Uterus (tissue), 2 donors: ENCODE results near the gene CECR2.

ENCODE experiments used
- POLR2A ChIP-seq, 2 donors: fragments of 450-650 bp; IDR thresholded peaks; one replicate each; pipeline ENCODE4 v1.6.1; 2016; ENCODE audit warnings: antibody characterized with exemption in 2 of 2, mild to moderate bottlenecking in 1 of 2, moderate library complexity in 1 of 2
- TF ChIP-seq, protein P1 (sequence below), 4 experiments: fragments of 200-600 bp in 2 of 4; fragments of 450-650 bp in 2 of 4; sonication (generic) in 2 of 4; IDR thresholded peaks; one replicate each; pipeline ENCODE4 v1.5.1; 2016 to 2019; ENCODE audit warnings: antibody characterized with exemption in 4 of 4, mild to moderate bottlenecking in 2 of 4, moderate library complexity in 1 of 4

DNA sequence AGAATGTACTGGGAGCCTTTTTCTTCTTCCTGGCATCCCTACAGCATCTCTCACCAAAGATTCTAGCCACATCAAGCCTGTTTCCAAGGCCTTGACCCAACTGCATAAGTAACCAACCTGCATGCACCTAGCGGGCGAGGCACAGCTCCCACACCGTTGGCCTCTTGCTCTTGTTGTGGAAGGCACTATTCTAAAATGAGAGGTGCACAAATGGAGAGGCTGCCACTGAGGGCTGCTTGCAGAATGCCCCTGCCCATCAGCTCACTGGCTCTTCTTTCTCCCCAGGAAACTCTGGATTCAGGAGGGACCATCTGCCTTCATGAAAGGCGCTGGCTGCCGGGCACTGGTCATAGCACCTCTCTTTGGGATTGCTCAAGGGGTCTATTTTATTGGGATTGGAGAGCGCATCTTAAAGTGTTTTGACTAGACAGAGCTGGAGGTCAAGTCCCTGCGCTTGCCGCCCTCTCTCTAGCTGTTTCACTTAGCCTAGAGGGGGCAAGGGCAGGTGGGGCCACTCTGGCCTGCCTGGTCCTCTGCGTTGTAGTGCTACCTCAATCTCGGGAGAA, 220.6 kb downstream of the CECR2 start:
- TF ChIP-seq, protein P1, sequence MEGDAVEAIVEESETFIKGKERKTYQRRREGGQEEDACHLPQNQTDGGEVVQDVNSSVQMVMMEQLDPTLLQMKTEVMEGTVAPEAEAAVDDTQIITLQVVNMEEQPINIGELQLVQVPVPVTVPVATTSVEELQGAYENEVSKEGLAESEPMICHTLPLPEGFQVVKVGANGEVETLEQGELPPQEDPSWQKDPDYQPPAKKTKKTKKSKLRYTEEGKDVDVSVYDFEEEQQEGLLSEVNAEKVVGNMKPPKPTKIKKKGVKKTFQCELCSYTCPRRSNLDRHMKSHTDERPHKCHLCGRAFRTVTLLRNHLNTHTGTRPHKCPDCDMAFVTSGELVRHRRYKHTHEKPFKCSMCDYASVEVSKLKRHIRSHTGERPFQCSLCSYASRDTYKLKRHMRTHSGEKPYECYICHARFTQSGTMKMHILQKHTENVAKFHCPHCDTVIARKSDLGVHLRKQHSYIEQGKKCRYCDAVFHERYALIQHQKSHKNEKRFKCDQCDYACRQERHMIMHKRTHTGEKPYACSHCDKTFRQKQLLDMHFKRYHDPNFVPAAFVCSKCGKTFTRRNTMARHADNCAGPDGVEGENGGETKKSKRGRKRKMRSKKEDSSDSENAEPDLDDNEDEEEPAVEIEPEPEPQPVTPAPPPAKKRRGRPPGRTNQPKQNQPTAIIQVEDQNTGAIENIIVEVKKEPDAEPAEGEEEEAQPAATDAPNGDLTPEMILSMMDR (IDR thresholded peaks at IDR 0.05): no peak
- no peak for TF ChIP-seq POLR2A (IDR thresholded peaks at IDR 0.05)
